Measurements from ENCODE around the gene TRIM2. TPM values are rescaled to one million over a fixed set of nuclear protein-coding genes. Genes with fewer than 3 reads are reported as not detected.

TRIM2 gene
- total RNA-seq, 4 donors from 2014 or later: 71.8 to 124 (median 95.3) TPM

GRCh38 chr4:153297116-153297515, 92.9 kb downstream of the TRIM2 start:
- DNase-seq: no peak
- Histone ChIP-seq H3K36me3 (peaks cover 0 to 37% (median 15%) of the 10 kb centered on the region in 4 donors), H3K4me1 (peaks cover 0 to 21% (median 8%) of the 10 kb centered on the region in 4 donors), H3K4me3 (no peak overlapping the region), H3K9me3 (no peaks in the 10 kb centered on the region), H3K27ac (peak overlapping the region in 2 of 4 donors; percentile 22 to 51), H3K27me3 (no peaks in the 10 kb centered on the region)
- no peak for TF ChIP-seq CTCF (IDR thresholded peaks at IDR 0.05)
- TF ChIP-seq EP300 (IDR thresholded peaks at IDR 0.05; ENCODE audit: low read depth): no peak
- TF ChIP-seq POLR2AphosphoS5 (IDR thresholded peaks at IDR 0.05): no peak
- no peak for TF ChIP-seq POLR2A (IDR thresholded peaks at IDR 0.05)
- 80 to 85% methylated on average over 2 to 8 of the region's 8 CpGs for WGBS, 2 donors (ENCODE audit: low coverage in 1 of 2)
- intact Hi-C loops (cut with DNase I; ENCODE audit: low total_unique reads) (no loop called here), in situ Hi-C loops (cut with MboI; ENCODE audit: low pct_ligation_motif_present in 1 of 4, low pct_unique_long_range_greater_than_20kb in 1 of 4, low sequenced_read_pairs in 3 of 4) (no loop called here)

- H3K27ac ChIP-seq: no peak overlapping the region
- no peak for TF ChIP-seq CTCF (IDR thresholded peaks at IDR 0.05)
- no peak for TF ChIP-seq EP300 (IDR thresholded peaks at IDR 0.05; ENCODE audit: low read depth)
- TF ChIP-seq POLR2AphosphoS5 (IDR thresholded peaks at IDR 0.05): no peak
- TF ChIP-seq POLR2A (IDR thresholded peaks at IDR 0.05): no peak
- no peaks in the 10 kb centered on the region for H3K9me3 ChIP-seq
- H3K4me3 ChIP-seq: no peak overlapping the region
- in situ Hi-C loops (cut with MboI; ENCODE audit: low pct_ligation_motif_present in 1 of 4, low pct_unique_long_range_greater_than_20kb in 1 of 4, low sequenced_read_pairs in 3 of 4) (loop anchor here in 1 of 4 donors (25.0 kb wide), 1 partner anchor 173 kb away; no protein-coding TSS in a partner anchor), intact Hi-C loops (cut with DNase I; ENCODE audit: low total_unique reads) (no loop called here)
- H3K27me3 ChIP-seq: no peaks in the 10 kb centered on the region
- WGBS, 2 donors (ENCODE audit: low coverage in 1 of 2): 85 to 90% methylated on average over 1 of the region's 1 CpG
- H3K4me1 ChIP-seq: peaks cover 0 to 5% (median 0%) of the 10 kb centered on the region in 4 donors
- DNase-seq: no peak
- peaks cover 0 to 6% (median 0%) of the 10 kb centered on the region in 4 donors for H3K36me3 ChIP-seq
Measured at GRCh38 chr4:153310793-153311192, 106.5 kb downstream of the TRIM2 start.

GRCh38 chr4:153314915-153315314, 110.7 kb downstream of the TRIM2 start:
- H3K4me1 ChIP-seq: peaks cover 0 to 5% (median 0%) of the 10 kb centered on the region in 4 donors
- DNase-seq: no peak
- H3K27ac ChIP-seq: no peak overlapping the region
- H3K27me3 ChIP-seq: no peaks in the 10 kb centered on the region
- H3K36me3 ChIP-seq: peaks cover 0 to 18% (median 0%) of the 10 kb centered on the region in 4 donors
- intact Hi-C loops (cut with DNase I; ENCODE audit: low total_unique reads) (loop anchor here (2.0 kb wide), 1 partner anchor 32 kb away; no protein-coding TSS in a partner anchor), in situ Hi-C loops (cut with MboI; ENCODE audit: low pct_ligation_motif_present in 1 of 4, low pct_unique_long_range_greater_than_20kb in 1 of 4, low sequenced_read_pairs in 3 of 4) (loop anchor here in 2 of 4 donors (5.0 to 25.0 kb wide), 2 partner anchors 173 to 178 kb away; no protein-coding TSS in a partner anchor)
- no peak overlapping the region for H3K4me3 ChIP-seq
- 88 to 91% methylated on average over 1 of the region's 1 CpG for WGBS, 2 donors (ENCODE audit: low coverage in 1 of 2)
- H3K9me3 ChIP-seq: no peaks in the 10 kb centered on the region
- TF ChIP-seq CTCF (IDR thresholded peaks at IDR 0.05) (no peak), EP300 (IDR thresholded peaks at IDR 0.05; ENCODE audit: low read depth) (no peak)

- in situ Hi-C loops (cut with MboI; ENCODE audit: low pct_ligation_motif_present in 1 of 4, low pct_unique_long_range_greater_than_20kb in 1 of 4, low sequenced_read_pairs in 3 of 4): loop anchor here in 2 of 4 donors (5.0 to 25.0 kb wide), 2 partner anchors 177 to 182 kb away; no protein-coding TSS in a partner anchor
- Histone ChIP-seq H3K4me3 (no peak overlapping the region), H3K27me3 (no peaks in the 10 kb centered on the region), H3K36me3 (peaks cover 0 to 18% (median 9%) of the 10 kb centered on the region in 4 donors), H3K27ac (no peak overlapping the region), H3K4me1 (no peaks in the 10 kb centered on the region), H3K9me3 (no peaks in the 10 kb centered on the region)
- WGBS, 2 donors (ENCODE audit: low coverage in 1 of 2): 65 to 82% methylated on average over 2 of the region's 2 CpGs
- TF ChIP-seq POLR2A (IDR thresholded peaks at IDR 0.05) (no peak), CTCF (IDR thresholded peaks at IDR 0.05) (peak; percentile 47 to 59 (median 56)), POLR2AphosphoS5 (IDR thresholded peaks at IDR 0.05) (no peak), EP300 (IDR thresholded peaks at IDR 0.05; ENCODE audit: low read depth) (no peak)
- no peak for DNase-seq
- intact Hi-C loops (cut with DNase I; ENCODE audit: low total_unique reads): no loop called here
Measured at GRCh38 chr4:153318696-153319320, 114.6 kb downstream of the TRIM2 start.

All from transverse colon (tissue), 4 donors.